PFSK-1 (cell line): ENCODE measurements around the gene MBTPS1.

Experiments
- POLR2AphosphoS5 ChIP-seq: IDR thresholded peaks from 2 replicates; pipeline ENCODE4 v1.6.1; 2012; ENCODE audit warnings: low read depth, mild to moderate bottlenecking, control low read depth, low read length, moderate library complexity
- SIN3A ChIP-seq: IDR thresholded peaks from 2 replicates; pipeline ENCODE4 v1.6.1; 2012; ENCODE audit warnings: mild to moderate bottlenecking, low read length, moderate library complexity, borderline replicate concordance; ENCODE audit not compliant: insufficient read depth
- TAF1 ChIP-seq: IDR thresholded peaks from 2 replicates; pipeline ENCODE4 v1.6.1; 2012; ENCODE audit warnings: low read length, control low read depth, borderline replicate concordance; ENCODE audit not compliant: insufficient read depth
- TF ChIP-seq, protein P1 (sequence below), 2 experiments: IDR thresholded peaks; 2 replicates each; pipeline versions ENCODE4 v1.6.1 to v1.8.0; 2011 to 2012; ENCODE audit warnings: low read depth in 2 of 2, low read length in 2 of 2, control low read depth in 1 of 2, inconsistent platforms in 1 of 2, mild to moderate bottlenecking in 1 of 2, moderate library complexity in 1 of 2; ENCODE audit not compliant: insufficient read depth in 1 of 2

DNA sequence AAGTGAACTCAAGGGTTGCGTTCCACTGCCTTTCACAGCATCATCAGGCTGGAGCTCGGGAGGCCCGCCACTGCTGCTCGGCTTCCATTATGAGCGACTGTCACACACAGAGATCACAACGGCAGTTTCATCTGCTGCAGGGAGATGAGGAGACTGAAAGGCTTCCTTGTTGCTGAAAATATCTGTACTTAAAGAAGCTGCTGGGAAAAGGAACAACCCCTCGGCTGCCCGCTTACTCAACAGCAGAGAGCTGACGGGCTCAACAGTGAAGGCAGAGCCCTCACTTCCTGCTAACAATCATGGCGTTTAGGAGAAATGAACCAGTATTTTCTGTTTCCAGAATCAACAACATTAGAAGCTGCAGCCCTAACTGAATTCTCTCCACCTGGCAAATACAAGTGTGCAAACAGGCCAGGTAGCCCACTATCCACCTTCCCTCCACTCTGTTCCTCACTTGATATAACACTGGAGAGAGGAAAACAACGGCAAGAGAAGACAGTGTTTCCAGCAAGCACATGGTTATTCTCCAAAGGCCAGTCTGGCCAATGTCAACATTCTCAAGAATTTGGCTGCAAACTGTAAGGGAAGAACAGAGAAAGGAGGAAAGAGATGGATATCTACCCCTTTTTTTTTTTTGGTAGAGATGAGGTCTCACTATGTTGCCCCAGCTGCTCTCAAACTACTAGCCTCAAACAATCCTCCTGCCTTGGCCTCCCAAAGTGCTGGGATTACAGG is 33.7 kb downstream of the MBTPS1 start:
- TF ChIP-seq, protein P1, sequence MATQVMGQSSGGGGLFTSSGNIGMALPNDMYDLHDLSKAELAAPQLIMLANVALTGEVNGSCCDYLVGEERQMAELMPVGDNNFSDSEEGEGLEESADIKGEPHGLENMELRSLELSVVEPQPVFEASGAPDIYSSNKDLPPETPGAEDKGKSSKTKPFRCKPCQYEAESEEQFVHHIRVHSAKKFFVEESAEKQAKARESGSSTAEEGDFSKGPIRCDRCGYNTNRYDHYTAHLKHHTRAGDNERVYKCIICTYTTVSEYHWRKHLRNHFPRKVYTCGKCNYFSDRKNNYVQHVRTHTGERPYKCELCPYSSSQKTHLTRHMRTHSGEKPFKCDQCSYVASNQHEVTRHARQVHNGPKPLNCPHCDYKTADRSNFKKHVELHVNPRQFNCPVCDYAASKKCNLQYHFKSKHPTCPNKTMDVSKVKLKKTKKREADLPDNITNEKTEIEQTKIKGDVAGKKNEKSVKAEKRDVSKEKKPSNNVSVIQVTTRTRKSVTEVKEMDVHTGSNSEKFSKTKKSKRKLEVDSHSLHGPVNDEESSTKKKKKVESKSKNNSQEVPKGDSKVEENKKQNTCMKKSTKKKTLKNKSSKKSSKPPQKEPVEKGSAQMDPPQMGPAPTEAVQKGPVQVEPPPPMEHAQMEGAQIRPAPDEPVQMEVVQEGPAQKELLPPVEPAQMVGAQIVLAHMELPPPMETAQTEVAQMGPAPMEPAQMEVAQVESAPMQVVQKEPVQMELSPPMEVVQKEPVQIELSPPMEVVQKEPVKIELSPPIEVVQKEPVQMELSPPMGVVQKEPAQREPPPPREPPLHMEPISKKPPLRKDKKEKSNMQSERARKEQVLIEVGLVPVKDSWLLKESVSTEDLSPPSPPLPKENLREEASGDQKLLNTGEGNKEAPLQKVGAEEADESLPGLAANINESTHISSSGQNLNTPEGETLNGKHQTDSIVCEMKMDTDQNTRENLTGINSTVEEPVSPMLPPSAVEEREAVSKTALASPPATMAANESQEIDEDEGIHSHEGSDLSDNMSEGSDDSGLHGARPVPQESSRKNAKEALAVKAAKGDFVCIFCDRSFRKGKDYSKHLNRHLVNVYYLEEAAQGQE (IDR thresholded peaks at IDR 0.05; ENCODE audit: insufficient read depth in 1 of 2, low read depth in 2 of 2, low read length in 2 of 2), result no peak
- TF ChIP-seq SIN3A, result no peak
- no peak for TF ChIP-seq TAF1
- no peak for TF ChIP-seq POLR2AphosphoS5
